Activated CD4-positive, alpha-beta T cell treated with anti-CD3 and anti-CD28 coated beads for 1 hour (primary cell): ENCODE results near the gene SMC6.

Experiments used
- DNase-seq: peaks from one replicate; pipeline ENCODE4 v3.0.0-alpha.2; 2020

The SMC6 gene, protein sequence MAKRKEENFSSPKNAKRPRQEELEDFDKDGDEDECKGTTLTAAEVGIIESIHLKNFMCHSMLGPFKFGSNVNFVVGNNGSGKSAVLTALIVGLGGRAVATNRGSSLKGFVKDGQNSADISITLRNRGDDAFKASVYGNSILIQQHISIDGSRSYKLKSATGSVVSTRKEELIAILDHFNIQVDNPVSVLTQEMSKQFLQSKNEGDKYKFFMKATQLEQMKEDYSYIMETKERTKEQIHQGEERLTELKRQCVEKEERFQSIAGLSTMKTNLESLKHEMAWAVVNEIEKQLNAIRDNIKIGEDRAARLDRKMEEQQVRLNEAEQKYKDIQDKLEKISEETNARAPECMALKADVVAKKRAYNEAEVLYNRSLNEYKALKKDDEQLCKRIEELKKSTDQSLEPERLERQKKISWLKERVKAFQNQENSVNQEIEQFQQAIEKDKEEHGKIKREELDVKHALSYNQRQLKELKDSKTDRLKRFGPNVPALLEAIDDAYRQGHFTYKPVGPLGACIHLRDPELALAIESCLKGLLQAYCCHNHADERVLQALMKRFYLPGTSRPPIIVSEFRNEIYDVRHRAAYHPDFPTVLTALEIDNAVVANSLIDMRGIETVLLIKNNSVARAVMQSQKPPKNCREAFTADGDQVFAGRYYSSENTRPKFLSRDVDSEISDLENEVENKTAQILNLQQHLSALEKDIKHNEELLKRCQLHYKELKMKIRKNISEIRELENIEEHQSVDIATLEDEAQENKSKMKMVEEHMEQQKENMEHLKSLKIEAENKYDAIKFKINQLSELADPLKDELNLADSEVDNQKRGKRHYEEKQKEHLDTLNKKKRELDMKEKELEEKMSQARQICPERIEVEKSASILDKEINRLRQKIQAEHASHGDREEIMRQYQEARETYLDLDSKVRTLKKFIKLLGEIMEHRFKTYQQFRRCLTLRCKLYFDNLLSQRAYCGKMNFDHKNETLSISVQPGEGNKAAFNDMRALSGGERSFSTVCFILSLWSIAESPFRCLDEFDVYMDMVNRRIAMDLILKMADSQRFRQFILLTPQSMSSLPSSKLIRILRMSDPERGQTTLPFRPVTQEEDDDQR

DNA sequence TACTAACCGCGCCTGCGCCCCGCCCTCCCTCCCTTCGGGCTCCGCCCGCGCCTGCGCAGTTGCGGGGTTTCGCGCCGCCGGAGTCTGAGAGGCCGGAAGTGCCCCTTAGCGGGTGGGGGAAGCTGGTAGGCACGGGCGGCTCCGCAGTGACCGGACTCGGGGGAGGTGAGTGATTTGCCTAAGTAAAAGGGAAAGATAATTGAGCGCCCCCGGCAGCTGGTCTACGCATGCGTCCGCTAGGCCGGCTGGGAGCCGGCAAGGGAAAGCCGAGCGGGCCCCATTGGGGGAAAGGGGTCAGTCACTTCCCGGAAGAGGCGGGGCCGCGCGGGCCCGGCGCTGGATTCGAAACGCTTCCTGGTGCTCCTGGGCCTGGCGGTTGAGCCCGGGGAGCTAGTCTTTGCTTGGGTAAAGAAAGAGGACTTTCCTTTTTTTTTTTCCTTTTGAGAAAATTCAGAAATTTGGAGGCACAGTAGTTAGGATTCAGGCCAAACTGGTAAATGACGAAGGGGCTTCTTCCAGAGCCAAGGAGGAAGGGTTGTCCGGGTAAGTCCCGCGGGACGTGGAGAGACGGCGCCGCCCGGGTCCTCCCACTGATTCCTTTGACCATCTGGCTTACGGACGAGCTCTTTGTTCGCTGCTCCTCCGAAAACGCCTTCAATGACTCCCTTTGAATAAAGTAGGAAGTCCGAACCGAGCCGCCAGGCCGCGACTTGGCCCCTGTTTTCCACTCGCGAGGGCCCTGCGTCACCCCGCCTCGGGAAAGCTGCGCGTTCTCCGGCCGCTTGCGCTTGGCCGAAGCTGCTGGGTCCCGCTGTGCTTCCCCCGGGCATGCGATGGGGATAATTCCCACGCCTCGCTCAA is at the start of gene SMC6, which contains the start of gene GEN1:
TSS of gene SMC6 (minus strand) at position 8 of the 861 bp plus-strand sequence. CDS start 7,864 bp downstream, outside the sequence.
TSS of gene GEN1 (plus strand) at position 336 of the 861 bp plus-strand sequence. CDS start 5,806 bp downstream, outside the sequence.
- peak; percentile 88 for DNase-seq

DNA sequence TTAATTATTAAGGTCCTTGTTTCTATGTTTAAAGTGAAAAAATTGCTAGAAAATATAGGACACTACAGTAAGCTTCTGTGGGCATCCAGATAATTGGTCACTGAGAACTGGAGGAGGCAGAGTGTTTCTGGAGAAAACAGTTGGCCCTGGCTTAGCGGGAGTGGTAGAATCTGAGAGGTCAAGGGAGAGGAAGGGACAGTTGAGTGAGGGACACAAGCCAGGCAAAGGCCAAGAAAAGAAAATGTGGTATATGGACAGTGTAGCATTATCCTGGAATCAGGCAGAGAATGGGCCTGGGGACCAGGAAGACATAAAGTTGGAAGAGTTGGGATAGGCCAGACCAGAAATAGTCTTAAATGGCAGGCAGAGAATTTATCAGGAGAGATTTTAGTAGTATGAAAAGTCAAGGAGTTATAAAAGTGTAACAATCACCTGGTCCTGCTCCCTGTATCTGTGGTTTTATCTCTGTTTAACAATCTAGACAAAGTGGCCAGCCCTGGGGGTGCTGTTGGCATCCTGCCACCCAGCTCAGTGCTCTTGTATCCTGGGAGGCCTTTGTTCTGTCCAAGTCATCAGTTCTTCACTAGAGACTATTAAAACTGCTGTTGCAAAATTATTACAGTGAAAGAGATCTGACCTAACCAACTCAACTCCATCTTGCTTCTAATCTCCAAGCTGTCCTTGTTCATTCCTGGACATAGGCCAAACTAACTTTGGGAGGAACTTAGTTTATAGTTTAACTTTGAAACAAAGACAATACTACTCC is 47.3 kb upstream of the SMC6 start:
- no peak for DNase-seq

DNA sequence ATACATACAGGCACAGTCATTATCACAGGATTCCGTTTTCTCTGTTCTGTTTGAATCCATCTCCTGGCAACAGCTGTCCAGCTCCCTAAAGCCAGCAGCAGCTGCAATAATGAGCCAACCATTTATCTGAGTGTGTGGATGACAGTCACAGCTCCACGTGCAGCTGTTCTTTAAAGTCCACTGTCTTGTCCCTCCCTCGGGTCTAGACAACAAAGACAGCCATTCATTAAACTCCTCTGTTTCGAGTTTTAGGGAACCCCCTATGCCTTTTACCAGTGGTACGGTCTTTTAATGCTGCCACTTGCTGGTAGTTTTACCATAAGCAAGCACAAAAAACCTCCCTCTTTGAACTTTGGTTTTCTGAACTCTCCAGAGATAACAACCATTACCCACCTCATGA is 46.6 kb upstream of the SMC6 start:
- no peak for DNase-seq

DNA sequence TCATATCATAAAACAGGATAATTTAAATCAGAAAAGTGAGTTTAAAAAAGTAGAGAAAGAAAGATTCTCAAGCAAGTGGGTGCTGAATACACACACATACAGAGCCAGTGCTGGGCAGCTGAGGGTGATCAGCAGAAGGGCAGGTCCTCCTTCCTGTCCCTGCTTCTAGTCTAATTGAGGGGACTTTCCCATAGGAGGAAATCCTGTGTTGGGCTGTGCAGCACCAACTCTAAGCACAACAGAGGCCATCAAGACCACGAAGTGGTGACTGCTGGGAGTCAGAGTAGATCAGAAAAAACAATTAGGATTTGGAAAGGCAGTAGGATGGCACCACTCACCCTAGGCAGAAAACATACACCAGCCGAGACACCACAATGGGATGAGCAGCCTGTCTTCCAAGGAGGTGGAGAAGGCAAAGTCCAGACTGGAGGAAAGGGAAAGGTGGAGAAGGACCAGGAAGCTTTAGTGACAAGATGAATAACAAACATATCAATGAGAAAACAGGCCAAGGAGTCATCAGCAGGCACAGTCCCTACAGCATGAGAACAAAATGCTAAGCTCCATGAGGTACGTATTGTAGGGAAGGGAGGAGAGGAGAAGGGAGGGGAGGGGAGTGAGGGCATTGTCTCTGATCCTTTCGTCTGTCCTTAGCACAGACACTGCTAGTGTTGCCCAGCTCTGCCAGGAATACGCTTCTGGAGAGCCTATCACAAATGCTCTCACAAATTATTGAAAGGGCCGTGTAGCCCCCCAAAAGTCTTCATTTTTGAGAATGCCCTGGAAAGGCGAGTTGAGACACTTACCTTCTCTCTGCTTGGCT is 45.9 kb upstream of the SMC6 start:
- DNase-seq, result no peak

DNA sequence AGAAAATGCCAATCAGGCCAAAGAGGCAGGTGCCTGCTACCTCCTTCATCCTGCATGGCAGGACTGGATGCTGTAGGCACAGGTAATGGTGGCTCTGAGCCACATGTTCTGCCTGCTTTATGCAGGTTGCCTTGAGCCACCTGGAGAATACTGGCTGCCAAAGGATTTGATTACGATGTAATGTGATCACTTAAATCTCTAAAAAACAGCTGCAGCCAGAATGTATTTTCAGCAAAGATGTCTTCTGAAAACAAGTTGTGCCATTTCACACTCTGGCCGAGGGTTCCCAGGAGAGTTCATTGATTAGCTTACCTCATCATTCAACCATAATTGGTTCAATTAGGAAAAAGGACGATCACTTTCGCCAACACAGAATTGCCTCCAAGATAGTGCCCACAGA is 44.7 kb upstream of the SMC6 start:
- no peak for DNase-seq

DNA sequence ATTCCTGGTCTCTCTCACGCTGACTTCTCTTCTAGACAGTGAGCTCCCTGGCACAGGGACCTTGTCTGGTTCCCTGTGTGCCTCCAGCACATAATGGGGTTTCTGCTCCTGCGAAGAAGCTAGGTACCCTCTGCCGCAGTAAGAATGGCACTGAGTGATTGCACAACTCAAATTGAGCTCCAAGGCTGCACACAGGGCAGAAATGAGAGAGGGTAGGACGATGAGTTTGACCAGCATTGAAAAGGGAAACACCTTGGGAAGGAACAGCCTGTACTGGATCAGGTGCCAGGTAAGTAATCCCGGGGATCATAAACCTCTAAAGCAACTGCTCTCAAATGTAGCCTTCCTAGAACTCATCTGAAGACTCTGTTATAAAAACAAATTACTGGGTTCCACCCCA is 41.7 kb upstream of the SMC6 start:
- no peak for DNase-seq

DNA sequence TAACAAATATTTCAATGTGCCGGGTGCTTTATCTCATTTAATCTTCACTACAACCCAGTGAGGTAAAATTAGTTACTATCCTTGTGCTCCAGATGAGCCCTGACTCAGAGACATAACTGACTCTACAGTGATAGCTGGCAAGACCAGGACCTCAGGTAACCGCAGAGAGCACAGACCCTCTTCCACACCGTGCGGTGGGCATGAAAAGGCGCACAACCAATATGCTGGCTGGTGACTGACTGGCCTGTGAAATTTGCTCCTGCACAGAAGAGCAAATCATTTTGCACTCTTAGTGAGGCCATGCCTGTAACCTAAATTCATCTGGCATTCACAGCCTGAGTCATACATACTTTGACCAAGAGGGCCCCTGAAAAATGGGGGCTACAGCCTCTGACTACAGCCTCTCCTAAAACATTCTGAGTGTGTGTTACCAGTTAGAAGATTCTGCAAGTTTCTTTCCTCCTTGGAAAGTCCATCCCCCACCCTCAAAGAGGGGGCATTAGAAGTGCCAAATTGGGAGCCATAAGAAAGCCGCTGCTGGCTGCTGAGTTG is 40.3 kb upstream of the SMC6 start:
- no peak for DNase-seq

DNA sequence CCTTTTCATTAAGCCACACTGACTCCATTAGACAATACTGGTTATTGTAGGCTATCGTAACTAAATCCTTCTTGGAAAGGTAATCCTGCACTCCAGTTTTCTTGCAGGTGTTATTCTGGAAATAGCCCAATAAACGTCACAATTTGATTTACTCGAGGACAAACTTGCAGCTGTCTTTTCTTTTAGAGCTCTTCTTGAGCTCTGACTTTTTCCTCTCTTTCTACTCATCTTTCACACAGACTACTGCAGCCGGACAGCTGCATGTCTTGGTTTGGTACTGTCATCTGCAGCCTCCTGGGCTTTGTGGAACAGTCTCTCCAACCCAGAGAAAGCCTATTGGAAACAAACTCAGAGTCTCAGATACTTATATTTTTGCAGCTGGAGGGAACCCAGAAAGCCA is 39.7 kb upstream of the SMC6 start:
- no peak for DNase-seq

DNA sequence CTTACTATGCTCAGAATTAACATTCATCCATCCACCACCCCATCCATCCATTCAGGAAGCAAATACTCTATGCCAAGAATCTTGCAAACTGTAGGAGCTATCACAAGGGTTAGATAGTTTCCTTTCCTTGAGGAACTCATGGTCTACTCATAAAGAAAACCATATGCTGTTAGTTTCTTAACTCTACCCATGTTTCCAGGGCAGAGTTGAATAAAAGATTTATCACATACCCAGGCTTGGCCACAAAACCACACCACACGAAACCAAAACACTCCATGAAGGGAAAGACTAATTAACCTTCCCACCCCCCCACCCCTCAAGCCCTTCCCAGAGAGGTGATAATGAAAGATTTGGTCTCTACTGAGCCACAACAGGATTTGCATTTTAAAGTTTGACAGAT is 38.9 kb upstream of the SMC6 start:
- DNase-seq, result no peak

DNA sequence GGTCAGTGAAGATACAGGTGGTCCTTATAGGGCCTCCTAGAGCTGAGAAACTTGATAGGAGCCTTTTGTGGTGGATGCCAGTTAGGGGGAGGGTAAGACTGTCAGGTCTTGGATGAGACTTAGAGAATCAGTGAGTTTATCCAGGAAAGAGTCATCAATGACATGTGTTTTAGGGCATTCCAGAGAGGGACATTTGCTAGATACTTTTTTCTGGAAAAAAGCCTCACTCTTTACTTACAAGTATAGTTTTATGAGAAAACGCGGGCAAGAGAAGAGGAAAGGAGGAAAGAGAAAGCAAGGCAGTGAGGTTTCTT is 38.2 kb upstream of the SMC6 start:
- DNase-seq, result no peak

DNA sequence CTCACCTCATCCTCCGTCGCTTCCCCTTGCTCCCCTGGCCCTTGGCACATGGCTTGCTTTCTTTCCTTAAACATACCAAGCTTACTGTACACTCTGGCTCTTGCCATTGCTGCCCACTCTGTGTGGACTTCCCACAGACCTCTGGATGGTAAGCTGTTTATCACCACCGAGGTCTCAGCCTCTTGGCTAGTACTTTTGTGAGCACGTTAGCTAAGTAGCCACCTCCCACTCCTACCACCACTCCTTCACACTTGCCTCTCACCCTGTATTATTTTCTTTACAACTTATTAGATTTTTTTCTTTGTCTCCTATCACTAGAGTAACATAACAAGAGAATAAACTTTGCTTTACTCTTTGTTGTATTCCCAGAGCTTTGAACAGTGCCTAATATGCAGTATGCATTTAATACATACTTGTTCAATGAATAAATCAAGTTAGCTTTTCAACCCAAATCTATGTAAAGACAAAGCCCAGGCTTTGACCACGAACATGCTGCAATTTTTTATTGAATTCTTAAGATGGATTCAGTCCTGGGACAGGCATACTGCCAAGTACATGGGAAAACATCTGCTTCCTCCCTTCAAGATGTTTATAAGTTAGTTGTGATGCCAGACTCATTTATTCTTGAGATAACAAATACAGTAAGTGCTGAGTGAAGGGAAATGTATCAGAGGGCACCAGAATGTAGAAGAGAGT is 37.7 kb upstream of the SMC6 start:
- DNase-seq, result no peak

DNA sequence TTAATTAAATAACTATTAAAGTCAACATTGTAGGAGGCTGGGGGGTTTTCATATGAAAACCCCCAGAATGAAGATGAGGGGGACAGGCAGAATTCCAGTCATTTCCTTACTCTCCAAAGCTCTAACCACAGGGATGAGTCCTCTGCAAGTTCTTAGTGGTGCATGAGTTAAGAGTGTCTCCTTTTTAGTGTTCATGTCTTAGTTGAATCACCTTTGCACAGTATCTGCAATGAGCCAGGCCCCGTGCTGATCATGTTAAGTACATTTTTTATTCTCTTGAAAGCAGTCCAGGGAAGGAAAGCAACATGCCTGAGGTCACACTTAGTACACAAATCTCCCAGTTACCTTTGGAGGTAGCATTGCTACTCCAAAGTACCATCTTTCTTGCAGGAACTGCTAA is 36.9 kb upstream of the SMC6 start:
- DNase-seq, result no peak

DNA sequence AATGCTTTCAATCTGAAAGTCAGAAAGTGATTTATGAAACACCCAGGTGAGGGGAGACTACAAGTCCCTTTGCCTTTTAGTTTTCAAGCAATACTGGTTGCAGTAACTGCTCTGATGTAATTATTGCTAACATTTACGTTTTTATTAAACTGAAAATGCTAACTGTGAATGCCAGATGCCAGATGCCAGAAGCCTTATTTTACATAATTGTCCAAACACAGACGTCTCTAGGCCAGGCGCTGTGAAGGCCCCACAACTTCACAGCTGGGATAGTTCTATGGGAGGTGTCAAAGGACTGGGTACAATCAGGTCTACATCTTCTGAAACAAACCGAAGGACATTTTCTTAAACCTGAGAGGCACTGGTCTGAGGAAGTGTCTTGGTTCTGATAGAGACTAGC is 35.2 kb upstream of the SMC6 start:
- DNase-seq, result no peak

DNA sequence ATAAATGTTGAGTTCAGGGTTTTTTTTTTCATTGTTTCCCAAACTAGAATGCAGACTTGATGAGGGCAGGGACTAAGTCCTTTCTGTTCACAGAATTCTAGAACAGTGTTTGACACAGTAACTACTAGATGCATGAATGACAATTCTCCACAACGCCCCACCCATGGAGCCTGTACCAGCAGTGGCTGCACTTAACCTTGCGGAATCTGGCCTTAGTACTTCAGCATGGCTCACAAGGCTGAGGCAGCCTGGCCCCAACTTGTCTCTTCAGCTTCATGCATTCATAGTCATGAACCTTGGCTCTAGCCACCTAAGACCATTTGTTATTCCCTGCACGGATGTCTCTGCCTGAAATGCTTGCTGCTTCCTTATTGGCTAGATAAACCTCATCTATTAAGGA is 33.1 kb upstream of the SMC6 start:
- no peak for DNase-seq

DNA sequence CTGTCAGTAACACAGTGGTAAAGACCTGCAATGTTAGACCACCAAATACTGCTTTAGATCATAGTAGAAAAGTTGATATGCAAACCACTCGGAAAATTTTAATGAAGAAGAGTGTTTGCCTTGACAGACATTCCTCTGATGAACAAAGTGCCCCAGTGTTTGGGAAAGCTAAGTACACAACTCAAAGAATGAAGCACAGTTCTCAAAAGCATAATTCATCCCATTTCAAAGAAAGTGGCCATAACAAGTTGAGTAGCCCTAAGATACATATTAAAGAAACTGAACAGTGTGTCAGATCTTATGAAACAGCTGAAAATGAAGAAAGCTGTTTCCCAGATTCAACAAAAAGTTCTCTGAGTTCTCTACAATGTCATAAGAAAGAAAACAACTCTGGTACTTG is 27.9 kb upstream of the SMC6 start:
- no peak for DNase-seq

DNA sequence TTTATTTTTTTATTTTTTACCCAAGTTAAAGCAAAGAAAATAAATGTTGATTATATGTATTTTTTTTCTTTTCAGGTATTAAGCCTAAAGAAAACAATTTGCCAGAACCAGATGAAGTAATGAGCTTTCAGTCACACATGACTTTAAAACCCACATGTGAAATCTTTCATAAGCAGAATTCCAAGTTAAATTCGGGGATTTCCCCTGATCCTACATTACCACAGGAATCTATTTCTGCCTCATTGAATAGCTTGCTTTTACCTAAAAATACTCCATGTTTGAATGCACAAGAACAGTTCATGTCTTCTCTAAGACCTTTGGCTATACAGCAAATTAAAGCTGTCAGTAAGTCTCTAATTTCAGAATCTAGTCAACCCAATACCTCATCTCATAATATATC is 26.9 kb upstream of the SMC6 start:
- no peak for DNase-seq

DNA sequence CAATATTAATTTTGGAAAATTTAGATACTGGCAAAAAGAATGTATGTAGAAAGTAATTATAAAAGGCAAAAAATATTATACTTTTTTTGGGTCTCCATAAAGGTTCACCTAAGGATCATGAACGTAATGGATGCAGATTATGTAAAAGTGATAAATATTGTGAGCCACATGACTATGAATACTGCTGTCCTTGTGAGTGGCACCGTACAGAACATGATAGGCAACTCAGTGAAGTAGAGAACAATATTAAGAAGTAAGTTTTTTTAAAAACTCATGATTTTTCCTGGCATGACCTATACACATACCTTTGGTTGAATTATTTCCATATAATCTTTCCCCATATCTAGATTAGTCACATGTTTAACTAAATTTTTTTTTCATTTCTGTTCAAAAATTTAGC is 18.9 kb upstream of the SMC6 start:
- no peak for DNase-seq

DNA sequence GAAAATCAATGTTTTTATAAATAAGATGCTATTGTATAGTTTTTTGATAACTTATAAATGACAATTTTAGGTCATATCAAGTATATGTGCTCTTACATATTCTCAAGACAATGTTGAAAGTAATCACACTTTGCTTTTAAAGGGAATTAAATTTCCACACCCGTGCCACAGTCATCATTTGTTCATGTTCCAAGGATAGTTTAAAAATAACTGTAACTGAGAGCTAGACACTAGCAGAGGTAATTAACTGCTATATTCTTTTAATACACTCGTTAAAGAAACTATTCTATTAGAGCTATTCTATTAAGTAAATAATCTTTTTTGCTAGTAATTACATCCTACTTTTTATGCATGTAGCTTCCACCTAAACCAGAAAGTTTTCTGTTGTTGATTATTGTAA is 18.3 kb upstream of the SMC6 start:
- no peak for DNase-seq

DNA sequence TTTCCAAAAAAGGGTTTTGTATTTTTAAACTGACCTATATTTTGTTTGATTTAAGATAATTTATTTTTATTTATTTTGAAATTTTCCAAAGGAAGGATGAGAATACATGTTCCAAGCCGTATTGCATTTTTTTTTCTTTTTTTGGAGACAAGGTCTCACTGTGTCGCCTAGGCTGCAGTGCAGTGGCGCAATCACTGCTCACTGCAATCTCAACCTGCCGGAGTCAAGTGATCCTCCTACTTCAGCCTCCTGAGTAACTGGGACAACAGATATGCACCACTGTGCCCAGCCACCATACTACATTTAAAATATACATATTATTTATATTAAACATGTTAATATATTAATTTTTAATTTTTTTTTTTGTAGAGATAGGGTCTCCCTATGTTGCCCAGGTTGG is 15.3 kb upstream of the SMC6 start:
- DNase-seq, result no peak

DNA sequence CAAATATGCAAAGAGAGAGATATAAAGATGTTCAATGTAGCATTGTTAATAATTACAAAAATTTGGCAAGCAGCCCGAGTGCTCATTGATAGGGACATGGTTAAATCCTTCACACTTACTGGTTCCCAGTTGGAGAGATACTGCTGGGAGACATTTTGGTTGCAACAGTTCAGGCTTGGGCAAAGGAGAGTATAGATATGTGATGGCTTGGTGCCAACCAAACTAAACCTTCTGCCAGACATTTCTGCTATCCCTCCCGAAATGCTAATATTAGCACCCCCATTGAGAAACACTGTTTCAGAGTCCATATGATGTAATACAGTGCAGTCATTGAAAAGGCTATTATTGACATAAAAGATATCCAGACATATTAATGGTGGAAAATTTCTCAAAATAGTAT is 11.8 kb upstream of the SMC6 start:
- no peak for DNase-seq
